Stimulated activated effector memory CD8-positive, alpha-beta T cell treated with anti-CD3 and anti-CD28 coated beads, Interleukin-12 subunit alpha, Interleukin-12 subunit beta, amount 100 ng/mL, for 72 hours (primary cell): ENCODE measurements around the gene CCDC87.
"Not testable (repeated sequence)": the region's sequence is repeated elsewhere in the genome, so short reads cannot be mapped to it uniquely, and the experiment has no call there.

Experiments
- ATAC-seq: fragments of 150-1000 bp; cut with Tn5 transposase; 2 replicates; pipeline ENCODE4 v1.10.0; 2021
- DNase-seq, 2 donors: peaks; one replicate each; pipeline ENCODE4 v3.0.0; 2021 to 2022; ENCODE audit warnings: low spot score in 2 of 2
- H3K27ac Mint-ChIP-seq: one replicate; pipeline ENCODE4 v1.8.0; 2022; ENCODE audit warnings: mild to moderate bottlenecking, mixed read lengths
- H3K36me3 Mint-ChIP-seq: one replicate; pipeline ENCODE4 v1.8.0; 2022; ENCODE audit warnings: mild to moderate bottlenecking, mixed read lengths
- H3K4me1 Mint-ChIP-seq: one replicate; pipeline ENCODE4 v1.8.0; 2022; ENCODE audit warnings: mixed read lengths
- H3K4me3 Mint-ChIP-seq: one replicate; pipeline ENCODE4 v1.8.0; 2022; ENCODE audit warnings: mild to moderate bottlenecking, mixed read lengths
- H3K9me3 Mint-ChIP-seq: one replicate; pipeline ENCODE4 v1.8.0; 2022; ENCODE audit warnings: mixed read lengths

The CCDC87 gene

GRCh38 chr11:66626382-66626781 lies 33.5 kb upstream of the CCDC87 start:
- Mint-ChIP-seq H3K27ac (peak overlapping the region; percentile 7), H3K4me3 (no peak overlapping the region), H3K36me3 (peaks cover 100% of the 10 kb centered on the region), H3K9me3 (no peaks in the 10 kb centered on the region), H3K4me1 (peaks cover 70% of the 10 kb centered on the region)
- DNase-seq = no peak
- no peak for ATAC-seq

GRCh38 chr11:66625752-66626149 lies 32.9 kb upstream of the CCDC87 start:
- no peak for ATAC-seq

GRCh38 chr11:66625041-66625751 lies 32.3 kb upstream of the CCDC87 start:
- Mint-ChIP-seq H3K27ac (peak overlapping the region; percentile 48), H3K36me3 (peaks cover 100% of the 10 kb centered on the region), H3K9me3 (no peaks in the 10 kb centered on the region), H3K4me3 (no peak overlapping the region), H3K4me1 (peaks cover 71% of the 10 kb centered on the region)
- ATAC-seq = peak; percentile 5
- no peak for DNase-seq

More at GRCh38 chr11:66625752-66626149, 32.9 kb upstream of the CCDC87 start:
- Mint-ChIP-seq H3K4me3 (no peak overlapping the region), H3K27ac (peak overlapping the region; percentile 48), H3K9me3 (no peaks in the 10 kb centered on the region), H3K4me1 (peaks cover 71% of the 10 kb centered on the region), H3K36me3 (peaks cover 100% of the 10 kb centered on the region)
- no peak for DNase-seq

- peak overlapping the region; percentile 48 for H3K27ac Mint-ChIP-seq
- DNase-seq = no peak
- no peak for ATAC-seq
- peaks cover 70% of the 10 kb centered on the region for H3K4me1 Mint-ChIP-seq
- no peaks in the 10 kb centered on the region for H3K9me3 Mint-ChIP-seq
- peaks cover 100% of the 10 kb centered on the region for H3K36me3 Mint-ChIP-seq
- H3K4me3 Mint-ChIP-seq = no peak overlapping the region
Observed at GRCh38 chr11:66624450-66624849, 31.6 kb upstream of the CCDC87 start.

- ATAC-seq (no peak), DNase-seq (no peak)
- peaks cover 90% of the 10 kb centered on the region for H3K36me3 Mint-ChIP-seq
- no peaks in the 10 kb centered on the region for H3K9me3 Mint-ChIP-seq
- peaks cover 70% of the 10 kb centered on the region for H3K4me1 Mint-ChIP-seq
- peak overlapping the region; percentile 99 for H3K27ac Mint-ChIP-seq
- H3K4me3 Mint-ChIP-seq = peak overlapping the region; percentile 99
Observed at GRCh38 chr11:66619080-66619554, 26.3 kb upstream of the CCDC87 start.

- Mint-ChIP-seq H3K4me3 (peak overlapping the region; percentile 99), H3K4me1 (peaks cover 51% of the 10 kb centered on the region), H3K36me3 (peaks cover 71% of the 10 kb centered on the region), H3K9me3 (no peaks in the 10 kb centered on the region), H3K27ac (peak overlapping the region; percentile 99)
- DNase-seq (no peak), ATAC-seq (peak; percentile 38)
Observed at GRCh38 chr11:66617155-66617834, 24.4 kb upstream of the CCDC87 start.

GRCh38 chr11:66616379-66617154 lies 23.7 kb upstream of the CCDC87 start, which contains the start of gene RBM14:
RBM14 (plus strand) TSS chr11:66616630; CDS start chr11:66616721, 91 bp downstream.
- Mint-ChIP-seq H3K4me1 (peaks cover 44% of the 10 kb centered on the region), H3K36me3 (peaks cover 64% of the 10 kb centered on the region)
- peak; percentile 93 to 99 for DNase-seq

GRCh38 chr11:66614073-66614472 lies 21.2 kb upstream of the CCDC87 start:
- H3K36me3 Mint-ChIP-seq = peaks cover 39% of the 10 kb centered on the region
- ATAC-seq = no peak
- H3K4me1 Mint-ChIP-seq = peaks cover 39% of the 10 kb centered on the region
- H3K4me3 Mint-ChIP-seq = no peak overlapping the region
- H3K27ac Mint-ChIP-seq = no peak overlapping the region
- H3K9me3 Mint-ChIP-seq = no peaks in the 10 kb centered on the region
- DNase-seq = no peak

More at GRCh38 chr11:66616379-66617154, 23.7 kb upstream of the CCDC87 start, which contains the start of gene RBM14:
- Mint-ChIP-seq H3K27ac (peak within 1 kb of the TSS; percentile 99), H3K9me3 (no peaks in the 10 kb centered on the region), H3K4me3 (peak within 1 kb of the TSS; percentile 99)
- peak; percentile 96 for ATAC-seq

GRCh38 chr11:66612458-66612857 lies 19.6 kb upstream of the CCDC87 start:
- DNase-seq (no peak), ATAC-seq (no peak)
- Mint-ChIP-seq H3K9me3 (no peaks in the 10 kb centered on the region), H3K36me3 (peaks cover 23% of the 10 kb centered on the region), H3K4me3 (no peak overlapping the region), H3K4me1 (peaks cover 23% of the 10 kb centered on the region), H3K27ac (no peak overlapping the region)

GRCh38 chr11:66609721-66610617 lies 17.1 kb upstream of the CCDC87 start:
- Mint-ChIP-seq H3K4me1 (peaks cover 6% of the 10 kb centered on the region), H3K4me3 (no peak overlapping the region), H3K36me3 (peaks cover 16% of the 10 kb centered on the region), H3K27ac (peak overlapping the region; percentile 60), H3K9me3 (no peaks in the 10 kb centered on the region)
- DNase-seq (no peak), ATAC-seq (no peak)

GRCh38 chr11:66607126-66607834 lies 14.4 kb upstream of the CCDC87 start:
- peaks cover 6% of the 10 kb centered on the region for H3K4me1 Mint-ChIP-seq

GRCh38 chr11:66606608-66607007 lies 13.7 kb upstream of the CCDC87 start:
- Mint-ChIP-seq H3K36me3 (peaks cover 31% of the 10 kb centered on the region), H3K27ac (peak overlapping the region; percentile 26)
- DNase-seq, H3K9me3 Mint-ChIP-seq, H3K4me3 Mint-ChIP-seq, H3K4me1 Mint-ChIP-seq, ATAC-seq: not testable (repeated sequence)

More at GRCh38 chr11:66607126-66607834, 14.4 kb upstream of the CCDC87 start:
- Mint-ChIP-seq H3K4me3 (no peak overlapping the region), H3K9me3 (no peaks in the 10 kb centered on the region), H3K36me3 (peaks cover 24% of the 10 kb centered on the region), H3K27ac (peak overlapping the region; percentile 72)
- no peak for DNase-seq
- no peak for ATAC-seq

GRCh38 chr11:66604155-66604554 lies 11.3 kb upstream of the CCDC87 start:
- Mint-ChIP-seq H3K36me3 (peaks cover 47% of the 10 kb centered on the region), H3K27ac (no peak overlapping the region), H3K4me3 (no peak overlapping the region), H3K4me1 (no peaks in the 10 kb centered on the region), H3K9me3 (no peaks in the 10 kb centered on the region)
- no peak for DNase-seq
- ATAC-seq = no peak

GRCh38 chr11:66603072-66603471 lies 10.2 kb upstream of the CCDC87 start:
- DNase-seq = no peak
- no peak overlapping the region for H3K4me3 Mint-ChIP-seq
- no peak overlapping the region for H3K27ac Mint-ChIP-seq
- H3K36me3 Mint-ChIP-seq = peaks cover 47% of the 10 kb centered on the region
- no peak for ATAC-seq
- no peaks in the 10 kb centered on the region for H3K9me3 Mint-ChIP-seq
- no peaks in the 10 kb centered on the region for H3K4me1 Mint-ChIP-seq
